ENCODE measurements around the gene ANKRD17. TPM values are rescaled to one million over a fixed set of nuclear protein-coding genes. Genes with fewer than 3 reads are reported as not detected.

The ANKRD17 gene
- total and polyA plus RNA-seq, 2 of the 4 experiments (the other 2 are of a cell fraction), result 28.5 to 75.3 TPM

- ChIA-PET POLR2A (ENCODE audit: unreplicated experiment) (no interaction called here), CTCF (no interaction called here)
- Histone ChIP-seq H3K18ac (ENCODE audit: low read depth, low read length) (no peak overlapping the region), H3K4me2 (ENCODE audit: low read depth, low read length) (no peak overlapping the region), H4K8ac (ENCODE audit: low read depth in 2 of 2, low read length in 2 of 2) (no peak overlapping the region), H4K20me1 (ENCODE audit: insufficient read depth, low read length) (peaks cover 61% of the 10 kb centered on the region), H3K36me3 (ENCODE audit: control insufficient read depth, insufficient read depth, low read length) (0 out of 2 replicates have a peak, but pooled peaks cover 1% of the 10 kb centered on the region), H2BK15ac (ENCODE audit: low read depth, low read length) (no peak overlapping the region), H3K79me1 (ENCODE audit: low read depth in 1 of 2, low read length in 2 of 2) (peaks cover 0 to 49% of the 10 kb centered on the region in 2 experiments; a peak in 2 of 4 replicates), H2AK5ac (ENCODE audit: low read depth, low read length) (no peak overlapping the region), H3K9me3 (ENCODE audit: control insufficient read depth, insufficient read depth, low read length) (no peaks in the 10 kb centered on the region), H2BK120ac (ENCODE audit: low read depth, low read length) (no peak overlapping the region), H3K23ac (ENCODE audit: low read depth, low read length) (no peak overlapping the region; the same call in 1 of the 2 replicates), H2BK5ac (ENCODE audit: low read depth, low read length, poor library complexity, severe bottlenecking) (no peak overlapping the region), H3K4ac (ENCODE audit: low read depth, low read length) (no peak overlapping the region), H2AFZ (replicated peaks; ENCODE audit: low read length, poor library complexity) (no peak overlapping the region), H2AK9ac (replicated peaks; ENCODE audit: low read depth, low read length, poor library complexity) (no peak overlapping the region), H3K14ac (replicated peaks; ENCODE audit: low read depth, low read length) (no peak overlapping the region), H3K4me3 (ENCODE audit: insufficient read depth, low read depth, low read length) (no peak overlapping the region), H3K27ac (ENCODE audit: insufficient read depth, low read length) (no peak overlapping the region), H4K91ac (ENCODE audit: insufficient read depth, low read depth, low read length) (no peak overlapping the region), H3K27me3 (ENCODE audit: control insufficient read depth, insufficient read depth, low read length) (no peaks in the 10 kb centered on the region), H2BK20ac (ENCODE audit: low read depth, low read length) (no peak overlapping the region), H3K9ac (ENCODE audit: low read depth, low read length) (no peak overlapping the region), H3K4me1 (ENCODE audit: control insufficient read depth, insufficient read depth, low read length) (no peaks in the 10 kb centered on the region), H3K9me1 (ENCODE audit: insufficient read depth, low read length) (peaks cover 5% of the 10 kb centered on the region; the same call in 1 of the 2 replicates), H3K56ac (ENCODE audit: extremely low read depth, insufficient read depth, low read length) (no peak overlapping the region), H4K5ac (ENCODE audit: low read depth, low read length) (no peak overlapping the region)
- no CpG with 5 or more reads among the region's 2 CpGs for WGBS, 2 experiments (ENCODE audit: extremely low coverage in 2 of 2, insufficient read length in 1 of 2)
- no peak for DNase-seq
- in situ Hi-C loops (cut with MboI; ENCODE audit: low sequenced_read_pairs), result no loop called here
- TF ChIP-seq CHD1 (IDR thresholded peaks at IDR 0.05; ENCODE audit: low read depth, low read length), result no peak
- no peak for TF ChIP-seq MAFK (IDR thresholded peaks at IDR 0.05; ENCODE audit: low read depth, low read length)
- TF ChIP-seq, protein P1, sequence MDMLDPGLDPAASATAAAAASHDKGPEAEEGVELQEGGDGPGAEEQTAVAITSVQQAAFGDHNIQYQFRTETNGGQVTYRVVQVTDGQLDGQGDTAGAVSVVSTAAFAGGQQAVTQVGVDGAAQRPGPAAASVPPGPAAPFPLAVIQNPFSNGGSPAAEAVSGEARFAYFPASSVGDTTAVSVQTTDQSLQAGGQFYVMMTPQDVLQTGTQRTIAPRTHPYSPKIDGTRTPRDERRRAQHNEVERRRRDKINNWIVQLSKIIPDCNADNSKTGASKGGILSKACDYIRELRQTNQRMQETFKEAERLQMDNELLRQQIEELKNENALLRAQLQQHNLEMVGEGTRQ (IDR thresholded peaks at IDR 0.05; ENCODE audit: low read depth, low read length), result no peak
- no peak for TF ChIP-seq RCOR1 (IDR thresholded peaks at IDR 0.05; ENCODE audit: insufficient replicate concordance, low read length)
- no peak for TF ChIP-seq FOS (IDR thresholded peaks at IDR 0.05; ENCODE audit: low read depth, low read length)
- TF ChIP-seq MAZ (IDR thresholded peaks at IDR 0.05; ENCODE audit: borderline replicate concordance, low read depth, low read length), result no peak
- no peak for TF ChIP-seq RAD21 (IDR thresholded peaks at IDR 0.05; ENCODE audit: low read length)
- TF ChIP-seq SMC3 (IDR thresholded peaks at IDR 0.05; ENCODE audit: low read depth, low read length), result no peak
- TF ChIP-seq NFE2L2 (IDR thresholded peaks at IDR 0.05; ENCODE audit: low read depth, low read length), result no peak
- no TSS peak for BruUV-seq (replicated peaks)
- dilution Hi-C loops (cut with HindIII; ENCODE audit: low sequenced_read_pairs, unreplicated experiment), result no loop called here
- no peak for ATAC-seq (ENCODE audit: low read depth)
- intact Hi-C loops (cut with micrococcal nuclease), result no loop called here
Observed at GRCh38 chr4:73245955-73246354, 12.6 kb downstream of the ANKRD17 start.

All from IMR-90 (cell line).